Activated naive CD8-positive, alpha-beta T cell treated with anti-CD3 and anti-CD28 coated beads, Interleukin-2, amount 50 U/mL, for 16 hours (primary cell): ENCODE results near the gene LRRFIP1.

Experiments
- DNase-seq: peaks from one replicate; pipeline ENCODE4 v3.0.0-alpha.2; 2020; ENCODE audit warnings: low read depth, low spot score

LRRFIP1 gene

DNA sequence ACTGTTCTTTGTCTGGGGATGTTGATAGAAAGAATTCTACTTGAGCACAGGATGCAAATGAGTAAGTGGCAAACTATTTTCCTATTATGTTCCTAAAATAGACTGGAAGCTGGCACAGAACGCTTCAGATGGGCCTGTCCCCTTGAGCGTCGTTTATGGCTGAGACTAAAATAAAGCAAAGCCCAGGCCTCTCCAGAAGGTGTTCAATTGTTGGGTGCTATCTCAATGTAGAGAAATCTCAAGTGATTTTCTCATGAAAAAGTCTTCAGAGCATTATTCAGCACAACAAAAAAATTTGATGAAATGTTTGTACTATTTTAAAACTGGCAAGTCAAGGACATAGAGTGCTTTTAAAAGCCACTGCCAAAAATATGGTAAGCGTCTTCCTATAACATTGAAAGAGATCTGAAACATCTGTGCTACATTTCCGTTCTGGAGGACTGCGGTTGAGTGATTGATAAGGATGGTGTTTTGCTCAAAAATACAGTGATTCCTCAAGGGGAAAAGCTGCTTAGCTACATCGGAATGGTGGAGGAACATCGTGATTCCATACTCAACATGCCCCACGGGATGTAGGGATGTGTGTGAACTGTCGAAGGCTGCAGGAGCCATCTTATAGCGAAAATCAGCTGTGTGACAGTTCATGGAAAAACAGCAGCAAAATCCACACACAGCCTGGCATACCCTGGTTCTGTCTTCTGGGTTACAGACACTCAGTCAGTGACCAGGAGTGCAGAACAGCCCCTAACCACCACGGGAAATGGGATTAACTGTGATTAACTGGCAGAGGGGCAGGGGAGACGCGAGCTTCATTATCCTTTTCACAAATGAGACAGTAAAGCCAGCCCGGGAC, 10.4 kb upstream of the LRRFIP1 start:
- DNase-seq, result no peak

- no peak for DNase-seq
Observed at GRCh38 chr2:237617587-237617982, 9.8 kb upstream of the LRRFIP1 start.

DNA sequence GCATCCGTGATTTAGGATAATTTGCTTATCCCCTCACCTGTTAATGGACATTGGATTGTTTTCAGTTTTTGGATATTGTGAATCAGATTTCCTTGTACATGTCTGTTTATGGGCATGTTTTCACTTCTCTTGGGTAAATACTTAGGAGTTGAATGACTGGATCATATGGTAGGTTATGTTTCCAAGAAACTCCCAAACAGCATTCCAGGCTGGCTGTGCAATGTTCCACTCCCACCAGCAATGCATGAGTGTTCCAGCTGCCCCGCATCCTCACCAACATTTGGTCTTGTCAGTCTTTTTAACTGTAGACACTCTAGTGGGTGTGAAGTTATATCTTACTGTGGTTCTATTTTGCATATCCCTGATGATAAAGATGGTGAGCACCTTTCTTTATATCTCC, 8.9 kb upstream of the LRRFIP1 start:
- no peak for DNase-seq

DNA sequence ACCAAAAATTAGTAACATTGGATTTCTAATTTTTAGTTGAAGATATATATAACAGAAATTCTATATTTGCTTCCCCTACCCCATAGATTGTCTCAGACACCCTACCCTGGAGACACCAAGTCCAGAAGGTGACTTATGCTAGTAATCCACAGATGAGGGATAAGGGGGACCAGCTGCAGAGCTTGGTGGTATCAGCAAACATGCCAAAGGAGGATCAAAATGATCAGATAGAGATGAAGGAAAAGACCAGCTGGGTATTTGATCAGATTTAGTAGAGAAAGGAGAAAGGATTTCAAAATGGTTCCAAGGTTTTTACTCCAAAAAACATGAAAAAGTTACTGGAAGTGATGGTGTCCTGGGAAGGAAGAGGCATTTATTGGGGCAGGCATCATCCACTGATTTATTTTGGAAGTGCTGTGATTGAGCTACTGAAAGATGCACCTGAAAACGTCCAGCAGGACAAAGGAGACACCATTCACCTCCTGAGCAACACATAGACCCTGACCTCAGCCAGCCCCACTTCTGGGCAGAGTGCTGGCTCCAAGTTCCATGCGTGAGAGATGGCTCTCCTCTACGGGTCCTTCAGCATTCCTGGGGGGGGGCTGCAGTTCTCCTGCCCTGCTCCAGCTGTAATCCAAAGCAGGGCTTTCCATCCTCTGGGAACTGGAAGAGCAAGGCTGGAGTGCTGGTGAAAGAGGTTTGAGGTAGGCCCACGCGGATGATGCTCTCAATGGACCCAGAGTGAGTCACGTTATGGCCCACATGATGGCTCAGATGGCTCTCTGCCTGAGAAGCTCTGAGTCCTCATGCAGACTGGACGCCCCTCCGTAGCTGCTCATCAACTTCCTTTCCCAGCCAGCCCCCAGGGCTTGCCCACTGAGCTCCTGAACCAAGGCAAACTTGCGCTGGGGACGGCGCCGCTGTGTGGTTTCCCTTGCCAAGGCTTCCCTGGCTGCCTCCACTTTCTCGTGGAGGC, 3.7 kb upstream of the LRRFIP1 start:
- no peak for DNase-seq

DNA sequence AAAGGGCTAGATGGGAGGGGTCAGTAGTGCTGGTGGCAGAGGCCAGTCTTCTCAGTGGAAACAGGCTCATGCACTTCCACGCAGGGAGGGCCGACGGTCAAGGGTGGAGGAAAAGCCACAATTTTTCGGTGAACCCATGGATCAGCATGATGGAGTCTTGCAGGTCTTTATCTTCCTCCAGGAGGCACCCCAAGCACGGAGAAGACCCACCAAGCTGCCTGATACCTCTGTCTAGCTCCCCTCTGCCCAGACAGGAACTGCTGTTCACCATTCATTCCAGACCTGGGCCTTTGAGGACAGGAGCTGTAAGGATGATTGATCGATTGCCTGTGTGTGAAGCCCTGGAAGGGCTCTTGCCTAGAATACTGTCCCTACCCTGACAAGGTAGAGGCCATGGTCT, 2.8 kb upstream of the LRRFIP1 start:
- no peak for DNase-seq

DNA sequence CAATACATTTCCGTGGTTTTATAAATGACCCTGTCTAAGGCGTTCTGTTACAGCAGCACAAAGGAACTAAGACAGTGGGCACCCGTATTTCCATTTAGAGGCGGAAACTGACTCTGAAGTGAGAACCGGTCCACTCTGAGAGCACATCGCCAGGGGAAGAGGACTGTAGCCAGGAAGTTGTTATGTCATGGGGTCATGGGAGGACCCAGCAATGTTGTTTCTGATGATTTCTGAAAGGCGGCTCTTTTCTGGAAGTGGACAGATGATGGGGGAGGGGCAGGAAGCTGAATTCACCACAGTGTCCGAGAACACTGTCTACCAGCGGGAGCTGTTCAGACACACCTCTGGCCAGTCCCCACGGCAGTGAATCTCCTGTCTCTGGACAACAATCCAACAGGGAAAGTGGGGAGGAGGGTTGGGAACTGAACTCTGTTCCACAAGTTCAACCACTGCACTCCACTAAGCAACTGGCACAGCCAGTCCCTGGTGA, 2.1 kb upstream of the LRRFIP1 start:
- no peak for DNase-seq

DNA sequence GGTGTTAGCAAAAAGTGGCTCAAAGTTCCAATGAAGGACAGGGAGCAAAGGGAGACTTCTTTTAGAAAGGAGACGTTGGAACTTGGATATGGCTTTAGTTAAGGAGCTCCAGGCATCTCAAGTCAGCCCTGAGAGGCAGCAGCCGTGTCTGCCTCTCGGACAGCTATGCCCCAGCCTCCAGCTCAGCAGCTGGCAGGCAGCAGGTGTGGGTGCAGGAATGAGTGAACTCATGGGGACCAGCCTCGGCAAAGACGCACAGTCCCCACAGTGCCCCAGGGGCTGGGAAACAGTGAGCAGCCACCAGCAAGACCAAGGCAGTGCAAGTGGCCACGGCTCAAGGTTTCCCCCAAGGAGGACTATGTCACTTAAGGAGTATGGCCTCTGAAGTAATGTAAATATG, 1.6 kb upstream of the LRRFIP1 start:
- no peak for DNase-seq

DNA sequence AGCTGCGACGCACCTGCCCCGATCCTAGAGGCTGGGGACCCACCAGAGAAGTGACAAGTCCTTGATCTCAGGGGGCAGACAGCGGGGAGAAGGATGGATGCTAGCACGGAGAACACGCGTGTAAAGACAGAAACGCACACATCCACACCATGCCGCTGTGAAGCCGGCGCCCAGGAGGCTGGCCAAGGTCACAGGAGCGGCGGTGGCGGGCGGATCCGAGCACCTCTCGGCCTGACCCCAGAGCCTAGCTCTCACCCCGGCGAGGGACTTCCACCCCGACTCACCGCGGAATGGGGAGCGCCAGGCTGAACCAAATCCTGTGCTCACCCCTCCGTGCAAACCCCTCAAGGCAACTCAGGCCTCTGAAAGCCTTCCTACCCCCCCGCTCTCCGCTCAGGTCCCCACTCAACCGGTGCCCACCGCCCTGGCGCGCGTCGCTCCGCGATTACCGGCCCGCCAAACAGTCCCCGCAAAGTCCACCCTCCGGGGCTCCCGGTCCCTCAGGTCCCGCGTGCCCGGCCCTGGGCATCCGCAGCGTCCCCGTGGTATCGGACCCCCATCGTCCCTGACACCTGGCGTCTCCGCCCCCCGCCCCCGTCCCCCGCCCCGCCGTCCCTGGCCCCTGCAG, 460 bp upstream of the LRRFIP1 start:
- no peak for DNase-seq

- no peak for DNase-seq
Observed at GRCh38 chr2:237628247-237629187, 1.1 kb downstream of the LRRFIP1 start.

DNA sequence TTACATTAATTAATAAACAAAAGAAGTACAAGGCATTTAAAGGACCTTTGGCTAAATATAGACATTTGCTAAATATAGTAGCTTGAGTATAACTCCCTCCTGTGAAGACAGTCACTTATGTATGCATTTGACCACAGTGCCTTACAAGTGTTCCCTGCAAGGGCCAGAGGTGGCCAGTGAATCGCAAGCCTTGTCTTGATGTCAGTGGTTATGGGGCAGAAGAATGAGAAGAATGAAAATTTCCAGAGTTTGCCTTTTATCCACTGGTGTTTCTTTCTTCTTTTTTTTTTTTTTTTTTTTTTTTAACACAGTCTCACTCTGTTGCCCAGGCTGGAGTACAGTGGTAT, 1.8 kb downstream of the LRRFIP1 start:
- no peak for DNase-seq

GRCh38 chr2:237629739-237630138, 2.4 kb downstream of the LRRFIP1 start:
- DNase-seq, result no peak

- no peak for DNase-seq
Observed at GRCh38 chr2:237630216-237631000, 3.0 kb downstream of the LRRFIP1 start.

DNA sequence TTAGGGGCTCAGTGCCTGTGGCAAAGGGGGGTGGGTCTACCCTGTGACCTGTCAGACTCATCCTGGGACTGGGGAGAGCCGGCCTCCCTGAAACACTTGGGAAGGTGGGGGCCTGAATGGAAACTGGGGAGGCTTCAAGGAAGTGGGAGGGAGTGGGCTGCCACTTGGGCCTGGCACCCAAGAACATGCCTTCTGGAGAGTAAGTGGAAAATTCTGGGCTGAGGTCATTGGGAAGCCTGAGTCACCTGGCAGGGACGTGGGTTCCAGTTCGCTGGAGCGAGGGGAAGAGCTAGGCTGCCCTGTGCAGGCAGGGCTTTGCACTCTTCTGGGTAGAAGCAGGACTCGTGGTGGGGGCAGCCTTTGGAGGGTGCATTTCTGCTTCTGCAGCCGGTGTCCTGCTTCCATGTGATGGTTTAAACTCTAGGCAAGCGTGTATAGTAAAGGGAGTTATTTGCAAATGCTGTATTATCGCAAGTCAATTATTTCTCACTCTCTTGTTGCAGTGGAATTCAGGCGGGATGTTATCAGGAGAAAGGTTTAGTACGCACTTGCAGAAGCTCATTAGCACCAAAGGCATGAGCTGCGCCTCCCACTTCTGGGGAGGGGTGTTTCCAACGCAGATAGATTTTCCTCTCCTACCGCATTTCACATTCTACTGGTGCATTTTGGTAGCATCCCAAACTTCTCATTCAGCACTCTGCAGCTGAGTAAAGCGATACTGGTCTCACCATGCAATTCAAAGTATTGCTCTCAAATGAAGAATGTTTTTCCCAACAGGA, 3.8 kb downstream of the LRRFIP1 start:
- no peak for DNase-seq

DNA sequence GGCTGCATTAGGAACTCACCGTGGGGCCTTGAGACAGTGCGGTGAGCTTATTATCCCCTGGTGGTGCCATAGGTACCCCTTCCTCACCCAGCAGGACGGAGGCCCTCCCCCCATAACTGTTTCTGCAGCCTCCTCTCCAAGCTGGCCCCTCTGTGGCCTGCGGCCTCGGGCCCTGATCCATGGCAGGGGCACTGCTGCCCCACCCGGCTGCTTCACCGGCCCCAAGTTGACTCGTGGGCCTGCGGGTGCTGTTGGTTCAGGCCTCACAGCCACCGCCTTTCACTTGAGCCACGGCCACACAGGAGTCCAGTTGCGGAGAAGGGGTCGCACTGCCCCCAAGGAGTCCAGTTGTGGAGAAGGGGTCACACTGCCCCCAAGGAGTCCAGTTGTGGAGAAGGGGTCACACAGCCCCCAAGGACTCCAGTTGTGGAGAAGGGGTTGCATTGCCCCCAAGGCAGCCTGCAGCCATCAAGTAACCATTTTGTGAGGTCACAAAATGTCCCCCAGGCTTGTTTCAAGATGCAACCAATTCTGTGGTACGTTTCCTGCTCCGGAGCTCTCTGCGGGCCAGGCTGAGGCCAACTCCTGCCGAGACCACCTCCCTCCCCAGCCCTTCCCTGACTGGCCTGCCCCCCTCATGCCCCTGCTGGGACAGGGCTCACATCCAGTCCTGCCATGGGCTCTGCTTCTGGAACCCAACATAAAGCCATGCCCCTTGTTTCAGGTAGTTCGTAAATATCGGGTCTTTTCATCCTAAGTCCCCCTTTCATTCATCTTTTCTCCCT, 4.6 kb downstream of the LRRFIP1 start:
- no peak for DNase-seq

- DNase-seq, result no peak
Observed at GRCh38 chr2:237633061-237633561, 5.7 kb downstream of the LRRFIP1 start.

DNA sequence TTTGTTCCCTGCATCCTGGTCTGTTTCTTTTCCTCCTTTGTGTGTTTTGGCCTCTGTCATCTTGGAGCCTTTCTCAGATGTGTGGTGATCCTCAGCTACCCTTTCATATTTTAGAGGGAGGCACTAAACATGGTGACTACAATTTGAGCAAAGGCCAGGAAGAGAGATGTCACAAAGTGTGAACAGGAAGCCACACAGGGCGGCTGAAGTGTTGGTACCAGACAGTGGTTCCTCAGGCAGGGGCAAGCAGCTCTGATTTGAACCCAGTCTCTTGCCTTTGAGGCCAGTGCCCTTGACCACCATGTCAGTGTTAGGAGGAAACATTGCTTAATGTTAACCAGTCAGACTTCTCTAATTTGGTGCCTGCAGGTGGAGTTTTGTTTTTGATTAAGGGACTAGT, 9.2 kb downstream of the LRRFIP1 start:
- DNase-seq, result no peak

DNA sequence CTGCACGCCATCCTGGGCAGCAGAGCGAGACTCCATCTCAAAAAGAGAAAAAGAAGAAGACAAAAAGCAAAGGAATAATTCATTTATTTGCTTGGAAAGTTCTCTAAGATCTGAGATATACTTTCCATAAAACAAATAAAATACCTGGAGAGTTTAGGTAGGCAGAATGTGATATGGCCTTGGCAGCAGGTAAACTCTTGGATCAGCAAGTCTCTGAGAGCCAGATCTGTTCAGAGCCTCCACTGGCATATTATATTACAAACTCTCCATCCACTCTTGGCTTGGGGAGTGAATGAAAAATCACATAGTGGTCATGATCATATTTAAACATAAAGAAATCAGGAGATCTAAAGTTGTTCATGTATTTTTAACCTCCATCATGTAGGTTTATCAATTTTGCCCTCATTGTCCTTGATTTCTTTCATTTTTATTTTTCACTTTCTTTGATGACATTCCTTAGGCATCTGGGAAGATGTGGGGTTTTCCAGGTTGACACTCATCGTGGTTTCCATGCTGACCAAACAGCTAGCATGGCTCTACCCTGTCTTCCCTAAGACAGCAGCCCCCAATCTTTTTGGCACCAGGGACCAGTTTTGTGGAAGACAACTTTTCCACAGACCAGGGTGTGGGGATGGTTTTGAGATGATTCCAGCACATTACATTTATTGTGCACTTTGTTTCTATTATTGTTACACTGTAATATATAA, 10.2 kb downstream of the LRRFIP1 start:
- DNase-seq, result no peak

DNA sequence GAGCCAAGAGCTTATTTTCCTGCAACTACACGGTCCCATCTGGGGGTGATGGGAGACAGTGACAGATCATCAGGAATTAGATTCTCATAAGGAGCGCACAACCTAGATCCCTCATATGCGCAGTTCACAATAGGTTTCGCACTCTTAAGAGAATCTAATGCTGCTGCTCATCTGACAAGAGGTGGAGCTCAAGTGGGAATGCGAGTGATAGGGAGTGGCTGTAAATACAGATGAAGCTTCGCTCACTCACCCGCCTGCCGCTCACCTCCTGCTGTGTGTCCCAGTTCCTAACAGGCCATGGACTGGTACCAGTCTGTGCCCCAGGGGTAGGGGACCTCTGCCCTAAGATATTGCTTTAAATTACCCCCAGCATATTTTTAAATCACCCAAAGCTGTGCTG, 10.8 kb downstream of the LRRFIP1 start:
- no peak for DNase-seq
